GM18502 (cell line): ENCODE results near the gene SLC44A5.
"Not testable (repeated sequence)": the region's sequence is repeated elsewhere in the genome, so short reads cannot be mapped to it uniquely, and the experiment has no call there.

Experiments used
- ATAC-seq: cut with Tn5 transposase; IDR thresholded peaks from one replicate; pipeline ENCODE4 v1.9.1; 2021; ENCODE audit warnings: mild to moderate bottlenecking; ENCODE audit not compliant: unreplicated experiment, poor library complexity

The SLC44A5 gene

DNA sequence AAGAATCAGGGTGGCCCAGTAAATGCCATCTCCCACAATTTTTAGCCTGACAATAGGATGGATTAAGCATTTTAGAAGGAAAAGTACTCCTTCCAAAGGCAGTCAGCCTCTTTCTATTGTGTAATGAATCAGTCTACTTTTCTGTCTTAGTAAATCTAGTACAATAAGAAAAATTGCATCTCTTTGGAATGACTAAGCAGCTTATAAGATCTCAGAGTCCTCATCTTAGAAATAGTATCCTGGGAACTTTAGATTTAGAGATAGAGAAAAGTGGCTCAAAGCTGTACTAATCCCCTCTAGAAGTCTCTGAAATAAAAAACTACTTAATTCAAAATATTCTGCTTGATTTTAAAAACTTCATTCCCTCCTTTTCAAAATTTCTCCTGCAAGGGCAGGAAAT lies 81.4 kb downstream of the SLC44A5 start:
- ATAC-seq = no peak

DNA sequence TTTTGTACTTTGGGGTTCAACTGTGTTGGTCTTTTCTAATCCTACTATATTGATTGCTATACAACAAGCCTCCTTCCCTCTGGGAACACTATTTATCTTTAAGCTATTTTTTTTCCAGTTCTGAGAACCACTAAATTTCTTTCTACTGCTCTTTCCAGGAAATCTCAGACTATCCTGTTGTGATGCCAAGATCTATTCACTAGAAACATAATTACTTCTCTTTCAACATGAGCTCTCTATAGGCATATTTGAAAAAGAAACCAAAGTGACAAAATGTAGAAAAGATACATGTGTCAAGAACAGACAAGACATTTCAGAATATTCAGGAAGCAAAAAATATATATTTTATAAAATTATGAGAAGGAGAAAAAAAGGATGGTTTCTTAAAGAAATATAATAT lies 82.9 kb downstream of the SLC44A5 start:
- no peak for ATAC-seq

DNA sequence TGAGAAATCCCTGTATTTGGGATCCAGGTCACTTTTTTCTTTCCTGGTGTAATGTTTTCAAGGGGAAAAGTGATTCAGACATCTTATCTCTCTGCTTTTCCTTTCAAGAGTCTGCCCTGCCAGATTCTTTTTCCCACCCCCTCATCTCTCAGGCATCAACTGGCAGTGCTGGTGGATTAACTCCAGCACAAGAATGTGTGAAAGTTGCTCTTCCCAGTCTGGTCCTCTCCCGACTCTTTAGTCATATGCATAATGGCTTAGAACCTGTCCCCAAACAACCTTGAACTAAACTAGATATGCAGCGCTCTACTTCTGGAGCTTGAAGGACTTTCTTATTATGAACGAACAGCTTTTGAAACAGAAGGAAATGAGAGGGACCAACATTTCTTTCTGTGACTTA lies 88.5 kb downstream of the SLC44A5 start:
- ATAC-seq = no peak

DNA sequence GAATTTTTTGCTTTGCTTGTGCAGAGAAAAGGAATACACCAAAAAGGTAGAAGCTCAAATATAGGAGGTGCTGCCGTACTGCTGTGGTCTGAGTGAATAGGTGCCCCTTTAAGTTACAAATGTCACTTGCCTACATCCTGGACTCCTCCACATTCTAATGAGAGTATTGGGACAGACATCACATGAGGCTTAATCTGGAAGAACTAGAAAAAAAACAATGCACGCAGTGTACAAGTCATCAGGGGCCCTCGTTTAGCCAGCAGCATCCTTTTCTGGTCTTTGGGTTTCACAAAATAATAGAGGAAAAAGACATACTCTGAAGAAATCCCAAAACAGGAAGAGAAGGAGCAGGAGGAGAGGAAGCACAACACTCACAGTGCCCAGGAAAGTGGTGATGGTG lies 89.3 kb downstream of the SLC44A5 start:
- no peak for ATAC-seq

DNA sequence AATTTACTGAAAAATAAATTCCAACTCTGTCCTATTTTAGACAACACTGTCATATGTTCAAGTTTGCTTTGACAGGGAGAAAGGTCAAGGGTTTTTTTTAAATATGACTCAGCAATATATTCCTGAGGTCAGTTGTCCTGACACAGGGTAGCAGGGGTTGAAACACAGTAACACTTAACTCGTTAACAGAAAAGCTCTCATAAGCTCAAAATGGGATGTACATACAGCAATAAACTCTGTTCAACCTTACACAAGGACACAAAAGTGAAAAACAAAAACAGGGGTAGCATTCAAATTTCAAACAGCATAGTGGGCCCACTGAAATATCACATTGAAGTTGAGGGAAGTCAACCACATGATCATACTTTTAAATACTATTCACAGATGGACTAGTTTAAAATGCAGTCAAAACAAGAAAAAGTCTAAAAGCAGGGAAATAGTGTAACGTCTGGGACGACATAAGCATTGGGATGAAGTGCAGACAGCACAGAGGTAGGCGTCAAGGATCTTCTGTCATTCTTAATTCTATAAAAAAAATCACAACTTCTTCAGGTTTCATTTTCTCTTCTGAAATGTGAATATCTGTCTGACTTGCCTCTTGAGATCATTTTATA lies 89.9 kb downstream of the SLC44A5 start:
- no peak for ATAC-seq

DNA sequence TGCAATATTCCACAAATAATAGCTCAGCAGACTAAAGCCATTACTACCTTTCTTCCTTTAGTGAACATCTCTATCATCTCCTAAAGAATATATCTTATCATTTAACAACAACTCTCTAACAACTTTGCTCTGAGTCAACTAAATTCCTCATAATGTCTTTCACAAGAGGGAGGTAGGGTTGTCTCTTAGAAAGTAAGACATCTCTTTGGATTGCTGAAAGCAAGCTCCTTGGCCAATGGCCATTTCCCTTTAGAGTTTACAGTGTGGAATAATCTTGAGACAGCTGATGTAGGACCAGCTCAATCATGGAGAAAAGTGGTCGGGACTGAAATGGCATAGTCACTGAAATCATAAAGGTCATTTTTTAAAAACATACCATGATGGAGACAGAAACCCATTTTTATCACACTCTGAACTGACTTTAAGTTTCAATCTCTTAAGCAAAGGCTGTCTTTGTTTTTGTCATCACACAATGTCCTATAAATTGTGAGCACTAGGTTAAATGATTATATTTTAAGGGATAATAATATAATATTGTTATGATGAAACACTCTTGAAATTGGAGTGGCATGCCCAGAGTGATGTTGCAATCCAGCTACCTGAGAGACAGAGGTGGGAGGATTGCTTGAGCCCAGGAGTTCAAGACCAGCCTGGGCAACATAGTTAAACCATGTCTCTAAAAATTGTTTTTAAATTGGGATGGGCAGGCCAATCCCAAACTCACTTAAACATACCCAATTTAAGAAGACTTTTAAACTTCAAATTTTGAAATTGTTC lies 91.1 kb downstream of the SLC44A5 start:
- no peak for ATAC-seq

DNA sequence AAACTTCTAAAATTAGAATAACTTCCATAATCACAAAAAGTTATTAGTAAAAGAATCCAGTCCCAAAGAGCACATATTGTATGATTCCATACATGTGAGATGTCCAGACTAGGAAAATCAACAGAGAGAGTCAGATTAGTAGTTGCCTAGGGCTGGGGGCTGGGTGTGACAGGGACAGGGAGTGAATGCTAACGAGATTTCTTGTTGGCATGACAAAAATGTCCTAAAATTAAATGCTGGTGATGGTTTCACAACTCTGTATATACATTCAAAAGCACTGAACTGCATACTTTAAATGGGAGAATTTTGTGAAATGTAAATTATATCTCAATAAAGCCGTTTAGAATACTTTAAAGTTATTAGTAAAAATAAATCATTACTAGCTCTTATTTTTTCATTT lies 92.2 kb downstream of the SLC44A5 start:
- no peak for ATAC-seq

DNA sequence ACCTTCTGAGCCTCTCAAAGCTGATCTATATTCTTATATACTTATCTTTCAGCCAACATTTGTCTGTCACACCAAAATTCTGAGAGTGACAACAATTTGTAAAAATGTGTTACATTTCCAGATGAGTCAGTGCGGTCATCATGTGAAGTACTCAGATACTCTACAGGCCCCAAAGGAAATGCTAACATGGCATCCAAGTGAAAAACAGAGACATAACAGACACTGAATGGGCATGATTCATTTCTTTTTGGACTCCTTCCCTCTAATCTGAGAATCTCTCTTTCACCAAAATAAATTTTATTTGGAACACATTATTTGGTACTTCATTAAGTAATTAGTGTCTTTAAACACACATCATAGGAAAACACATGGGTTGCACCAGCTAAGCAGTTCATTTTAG lies 96.6 kb downstream of the SLC44A5 start:
- ATAC-seq = no peak

DNA sequence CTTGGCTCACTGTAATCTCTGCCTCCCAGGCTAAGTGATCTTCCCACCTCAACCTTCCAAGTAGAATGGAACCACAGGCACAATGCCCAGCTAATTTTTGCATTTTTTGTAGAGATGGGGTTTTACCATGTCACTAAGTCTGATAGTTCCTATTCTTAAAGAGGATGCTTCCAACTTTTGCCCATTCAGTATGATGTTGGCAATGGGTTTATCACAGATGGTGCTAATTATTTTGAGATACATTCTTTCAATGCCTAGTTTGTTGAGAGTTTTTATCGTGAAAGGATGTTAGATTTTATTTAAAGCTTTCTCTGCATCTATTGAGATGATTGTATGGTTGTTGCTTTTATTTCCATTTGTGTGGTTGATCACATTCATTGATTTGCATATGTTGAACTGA lies 103.9 kb downstream of the SLC44A5 start:
- no peak for ATAC-seq

DNA sequence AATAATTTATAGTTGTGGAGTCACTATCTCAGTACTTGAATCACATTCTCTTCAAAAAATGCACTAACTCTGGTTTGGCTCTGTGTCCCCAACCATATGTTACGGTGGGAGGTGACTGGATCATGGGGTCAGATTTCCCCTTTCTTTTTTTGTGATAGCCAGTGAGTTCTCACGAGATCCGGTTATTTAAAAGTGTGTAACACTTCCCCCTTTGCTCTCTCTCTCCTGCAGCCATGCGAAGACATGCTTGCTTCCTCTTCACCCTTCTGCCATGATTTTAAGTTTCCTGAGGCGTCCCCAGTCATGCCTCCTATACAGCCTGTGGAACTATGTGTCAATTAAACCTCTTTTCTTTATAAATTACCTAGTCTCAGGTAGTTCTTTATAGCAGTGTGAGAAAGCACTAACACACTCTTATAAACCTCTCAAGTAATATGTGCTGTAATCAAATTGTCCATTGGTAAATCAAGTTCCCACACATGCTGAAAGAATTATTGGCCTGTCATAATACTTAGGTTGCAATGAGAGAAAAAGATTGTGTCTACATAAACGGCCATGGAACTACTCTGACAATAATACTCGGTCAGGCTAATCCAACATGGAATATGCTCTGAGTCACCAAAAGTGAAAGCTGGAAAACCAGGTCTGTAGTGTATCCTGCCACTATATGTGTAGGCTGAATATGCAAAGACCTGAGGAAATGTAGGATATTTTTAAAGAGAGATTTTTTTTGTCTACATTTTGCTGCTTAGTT lies 107.5 kb downstream of the SLC44A5 start:
- no peak for ATAC-seq

DNA sequence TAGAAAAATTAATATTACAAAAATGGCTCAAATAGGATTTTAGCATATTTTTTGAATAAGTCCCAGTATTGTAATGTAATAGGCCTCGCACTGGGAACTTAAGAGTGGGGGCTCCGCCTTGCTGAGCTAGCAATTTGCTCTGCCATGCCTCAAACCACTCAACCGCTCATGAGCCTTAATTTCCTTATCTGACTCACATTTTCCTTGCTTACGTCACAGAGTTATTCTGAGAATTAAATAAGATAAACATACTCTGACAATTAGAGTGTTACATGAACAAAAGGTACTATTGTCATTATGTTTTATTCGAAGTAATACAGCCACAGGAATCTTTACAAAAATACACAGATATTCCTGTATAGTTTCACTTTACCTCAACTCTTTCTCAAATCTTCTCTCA lies 108.1 kb downstream of the SLC44A5 start:
- no peak for ATAC-seq

DNA sequence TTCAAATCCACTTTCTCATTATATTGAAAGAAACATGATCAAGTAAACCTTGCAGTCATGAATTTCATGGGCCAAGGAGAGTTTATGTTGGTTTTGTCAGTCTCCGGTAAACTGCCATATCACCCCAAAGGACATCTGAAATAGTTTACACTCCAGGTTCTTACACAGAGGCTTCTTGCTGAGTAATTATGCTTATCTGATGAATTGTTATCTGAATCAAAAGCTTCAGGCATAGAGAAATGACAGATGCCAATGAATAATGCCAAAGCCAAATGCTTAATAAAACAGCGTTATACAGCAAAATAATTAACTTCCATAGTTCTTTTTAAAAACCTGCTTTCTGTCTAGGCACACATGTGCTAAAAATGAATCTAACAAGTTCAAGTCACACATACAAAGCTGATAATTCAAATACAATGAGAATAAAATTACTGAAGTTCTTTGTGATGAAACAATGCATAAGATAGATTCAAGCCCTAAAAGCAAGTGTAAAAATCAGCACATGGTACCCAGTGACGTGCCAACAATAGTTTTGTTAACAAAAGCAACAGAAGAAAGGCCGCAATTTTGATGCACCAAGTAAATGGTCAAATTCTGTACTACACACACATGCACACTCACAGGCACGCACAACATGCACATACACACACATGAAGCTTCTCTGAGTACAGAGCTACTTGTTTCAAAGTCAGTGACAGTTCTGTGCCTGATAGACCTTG lies 109.2 kb downstream of the SLC44A5 start:
- no peak for ATAC-seq

DNA sequence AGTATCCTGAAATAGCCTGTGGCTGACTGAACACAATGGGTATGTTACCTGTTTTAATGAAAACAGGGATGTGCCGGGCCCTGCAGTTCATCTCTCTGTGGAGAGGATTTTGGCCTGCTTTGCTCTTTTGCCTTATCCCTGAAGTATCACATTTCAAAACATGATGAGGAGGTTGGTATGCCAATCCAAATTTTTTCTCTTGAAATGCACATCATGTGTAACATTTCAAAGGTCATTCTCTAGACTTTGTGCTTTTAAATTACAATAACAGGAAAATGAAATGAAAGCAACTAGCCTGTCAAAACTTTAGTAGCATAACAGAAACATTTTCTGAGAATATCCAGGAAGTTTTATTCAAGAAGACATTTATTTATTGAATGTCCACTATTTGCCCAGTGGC lies 118.9 kb downstream of the SLC44A5 start:
- ATAC-seq = no peak

DNA sequence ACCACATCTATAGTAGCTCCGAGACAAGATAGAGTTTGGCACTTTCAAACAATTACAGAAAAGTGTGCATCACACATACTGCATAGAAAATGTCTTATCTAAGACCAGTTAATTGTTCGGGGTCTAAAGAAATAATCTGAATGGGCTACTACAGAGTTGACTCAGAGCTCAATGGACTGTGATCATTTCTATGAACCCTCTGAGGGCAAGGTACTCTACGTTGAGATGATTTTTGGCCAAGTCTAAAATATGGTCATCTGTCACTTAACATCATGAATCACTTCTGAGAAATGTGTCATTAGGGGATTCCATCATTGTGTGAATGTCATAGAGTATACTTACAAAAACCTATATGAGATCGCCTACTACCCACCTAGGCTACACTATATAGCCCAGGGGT lies 123.5 kb downstream of the SLC44A5 start:
- ATAC-seq = no peak

DNA sequence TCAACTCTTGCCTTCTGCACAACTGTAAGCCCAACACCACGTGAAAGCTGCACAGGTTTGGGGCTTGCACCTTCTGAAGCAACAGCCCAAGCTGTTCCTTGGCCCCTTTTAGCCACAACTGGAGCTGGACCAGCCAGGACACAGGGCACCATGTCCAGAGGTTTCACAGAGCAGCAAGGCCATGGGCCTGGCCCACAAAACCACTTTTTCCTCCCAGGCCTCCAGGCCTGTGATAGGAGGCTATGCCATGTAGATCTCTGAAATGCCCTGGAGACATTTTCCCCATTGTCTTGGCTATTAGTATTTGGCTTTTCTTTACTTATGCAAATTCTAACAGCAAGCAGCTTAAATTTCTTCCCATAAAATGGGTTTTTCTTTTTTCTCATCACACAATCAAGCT lies 126.1 kb downstream of the SLC44A5 start:
- ATAC-seq = no peak

DNA sequence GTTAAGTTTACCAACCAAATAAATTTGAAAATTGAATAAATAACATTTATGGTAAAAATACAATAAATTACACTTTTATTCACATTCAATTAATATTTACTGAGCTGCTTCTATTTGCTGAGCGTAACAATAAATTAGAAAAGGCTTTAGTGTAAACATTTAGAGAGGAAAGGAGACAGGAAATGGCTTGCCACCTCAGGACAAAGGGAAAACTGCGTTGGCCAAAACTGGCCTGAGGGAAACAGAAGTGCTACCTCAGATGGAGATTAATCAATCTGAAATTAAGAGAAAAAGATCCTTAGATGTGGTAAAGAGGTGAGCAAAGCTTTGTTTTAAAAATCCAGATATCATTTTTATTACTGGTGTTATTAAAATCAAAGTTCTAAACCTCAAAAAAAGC lies 128.0 kb downstream of the SLC44A5 start:
- no peak for ATAC-seq

DNA sequence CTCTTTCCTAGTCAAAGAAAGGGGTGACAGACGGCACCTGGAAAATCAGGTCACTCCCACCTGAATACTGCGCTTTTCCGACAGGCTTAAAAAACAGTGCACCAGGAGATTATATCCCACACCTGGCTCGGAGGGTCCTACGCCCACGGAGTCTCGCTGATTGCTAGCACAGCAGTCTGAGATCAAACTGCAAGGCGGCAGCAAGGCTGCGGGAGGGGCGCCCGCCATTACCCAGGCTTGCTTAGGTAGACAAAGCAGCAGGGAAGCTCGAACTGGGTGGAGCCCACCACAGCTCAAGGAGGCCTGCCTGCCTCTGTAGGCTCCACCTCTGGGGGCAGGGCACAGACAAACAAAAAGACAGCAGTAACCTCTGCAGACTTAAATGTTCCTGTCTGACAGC lies 134.4 kb downstream of the SLC44A5 start:
- not testable (repeated sequence) for ATAC-seq

DNA sequence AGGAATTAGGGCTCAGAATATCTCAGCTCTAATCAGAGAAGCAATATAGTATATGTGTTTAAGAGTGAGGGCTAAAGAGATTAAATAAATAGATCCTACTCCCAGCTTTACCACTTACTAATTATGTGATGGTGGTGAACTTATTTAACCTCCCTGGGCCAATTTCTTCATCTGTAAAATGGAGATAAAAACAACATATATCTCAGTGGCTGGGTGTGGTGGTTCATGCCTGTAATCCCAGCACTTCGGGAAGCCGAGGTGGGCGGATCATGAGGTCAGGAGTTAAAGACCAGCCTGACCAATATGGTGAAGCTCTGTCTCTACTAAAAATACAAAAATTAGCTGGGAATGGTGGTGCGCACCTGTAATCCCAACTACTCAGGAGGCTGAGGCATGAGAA lies 135.2 kb downstream of the SLC44A5 start:
- ATAC-seq = no peak

DNA sequence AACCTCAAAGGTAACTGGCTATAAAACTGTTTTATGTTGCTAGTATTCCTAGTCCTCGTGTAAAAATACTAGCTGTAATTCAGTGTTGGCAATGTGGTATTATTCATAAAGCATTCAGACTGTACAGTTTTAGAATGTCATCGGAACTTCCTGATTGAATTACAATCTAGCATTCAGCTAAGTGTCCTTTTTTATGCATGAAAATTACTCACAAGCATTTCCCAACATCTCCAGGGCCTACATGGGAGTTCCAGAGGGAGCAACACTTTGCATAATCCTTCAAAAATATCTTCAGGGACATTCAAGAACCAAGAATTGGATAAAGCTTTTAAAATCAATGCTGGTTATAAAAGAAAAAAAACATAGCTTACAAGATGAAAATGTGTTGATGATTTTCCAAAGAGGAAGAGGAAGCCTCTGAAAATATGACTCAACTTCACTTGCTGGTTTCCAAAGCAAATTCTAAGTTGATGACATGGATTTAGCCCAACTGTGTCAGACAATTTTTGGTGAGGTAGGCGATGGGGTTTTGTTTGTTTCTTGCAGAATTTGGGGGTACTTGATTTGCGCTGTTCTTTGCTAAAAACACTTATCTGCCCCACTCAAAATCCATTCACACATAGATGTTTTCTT lies 137.8 kb downstream of the SLC44A5 start:
- ATAC-seq = no peak
